Ishikawa (cell line): Measurements from ENCODE around the gene THADA.

Experiments
- CREB1 ChIP-seq: IDR thresholded peaks from 2 replicates; pipeline ENCODE4 v1.6.1; 2012; ENCODE audit warnings: low read depth
- EGR1 ChIP-seq: IDR thresholded peaks from 2 replicates; pipeline ENCODE4 v1.6.1; 2012
- RAD21 ChIP-seq: IDR thresholded peaks from 2 replicates; pipeline ENCODE4 v1.6.1; 2012; ENCODE audit warnings: low read depth
- TCF12 ChIP-seq: IDR thresholded peaks from 2 replicates; pipeline ENCODE4 v1.6.1; 2012; ENCODE audit warnings: low read depth
- YY1 ChIP-seq: IDR thresholded peaks from 2 replicates; pipeline ENCODE4 v1.6.1; 2012; ENCODE audit warnings: low read depth
- TF ChIP-seq, protein P1 (sequence below): IDR thresholded peaks from 2 replicates; pipeline ENCODE4 v1.6.1; 2012
- TF ChIP-seq, protein P2 (sequence below): IDR thresholded peaks from 2 replicates; pipeline ENCODE4 v1.6.1; 2012; ENCODE audit warnings: low read depth, mild to moderate bottlenecking

Gene THADA

DNA sequence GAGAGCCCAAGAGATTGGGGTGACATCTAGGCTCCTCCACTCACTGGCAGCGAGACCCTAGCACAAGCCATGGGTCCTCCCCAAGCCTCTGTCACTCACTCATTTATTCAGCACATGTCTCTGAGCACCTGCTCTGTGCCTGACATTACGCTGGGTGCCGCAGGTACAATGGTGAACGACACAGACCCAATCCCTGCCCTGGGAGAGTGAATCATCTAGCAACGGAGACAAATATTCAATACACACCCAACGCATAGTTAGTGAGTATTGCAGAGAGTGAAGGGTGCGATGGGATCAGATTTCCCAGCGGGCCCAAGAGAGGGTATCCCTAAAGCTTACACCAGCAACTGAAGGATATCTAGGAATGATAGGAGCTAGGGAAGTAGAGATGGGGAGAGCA lies 414.9 kb downstream of the THADA start:
- TF ChIP-seq, protein P1, sequence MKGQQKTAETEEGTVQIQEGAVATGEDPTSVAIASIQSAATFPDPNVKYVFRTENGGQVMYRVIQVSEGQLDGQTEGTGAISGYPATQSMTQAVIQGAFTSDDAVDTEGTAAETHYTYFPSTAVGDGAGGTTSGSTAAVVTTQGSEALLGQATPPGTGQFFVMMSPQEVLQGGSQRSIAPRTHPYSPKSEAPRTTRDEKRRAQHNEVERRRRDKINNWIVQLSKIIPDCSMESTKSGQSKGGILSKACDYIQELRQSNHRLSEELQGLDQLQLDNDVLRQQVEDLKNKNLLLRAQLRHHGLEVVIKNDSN: no peak
- TF ChIP-seq CREB1 (no peak), EGR1 (no peak), RAD21 (no peak), YY1 (no peak), TCF12 (no peak)
- TF ChIP-seq, protein P2, sequence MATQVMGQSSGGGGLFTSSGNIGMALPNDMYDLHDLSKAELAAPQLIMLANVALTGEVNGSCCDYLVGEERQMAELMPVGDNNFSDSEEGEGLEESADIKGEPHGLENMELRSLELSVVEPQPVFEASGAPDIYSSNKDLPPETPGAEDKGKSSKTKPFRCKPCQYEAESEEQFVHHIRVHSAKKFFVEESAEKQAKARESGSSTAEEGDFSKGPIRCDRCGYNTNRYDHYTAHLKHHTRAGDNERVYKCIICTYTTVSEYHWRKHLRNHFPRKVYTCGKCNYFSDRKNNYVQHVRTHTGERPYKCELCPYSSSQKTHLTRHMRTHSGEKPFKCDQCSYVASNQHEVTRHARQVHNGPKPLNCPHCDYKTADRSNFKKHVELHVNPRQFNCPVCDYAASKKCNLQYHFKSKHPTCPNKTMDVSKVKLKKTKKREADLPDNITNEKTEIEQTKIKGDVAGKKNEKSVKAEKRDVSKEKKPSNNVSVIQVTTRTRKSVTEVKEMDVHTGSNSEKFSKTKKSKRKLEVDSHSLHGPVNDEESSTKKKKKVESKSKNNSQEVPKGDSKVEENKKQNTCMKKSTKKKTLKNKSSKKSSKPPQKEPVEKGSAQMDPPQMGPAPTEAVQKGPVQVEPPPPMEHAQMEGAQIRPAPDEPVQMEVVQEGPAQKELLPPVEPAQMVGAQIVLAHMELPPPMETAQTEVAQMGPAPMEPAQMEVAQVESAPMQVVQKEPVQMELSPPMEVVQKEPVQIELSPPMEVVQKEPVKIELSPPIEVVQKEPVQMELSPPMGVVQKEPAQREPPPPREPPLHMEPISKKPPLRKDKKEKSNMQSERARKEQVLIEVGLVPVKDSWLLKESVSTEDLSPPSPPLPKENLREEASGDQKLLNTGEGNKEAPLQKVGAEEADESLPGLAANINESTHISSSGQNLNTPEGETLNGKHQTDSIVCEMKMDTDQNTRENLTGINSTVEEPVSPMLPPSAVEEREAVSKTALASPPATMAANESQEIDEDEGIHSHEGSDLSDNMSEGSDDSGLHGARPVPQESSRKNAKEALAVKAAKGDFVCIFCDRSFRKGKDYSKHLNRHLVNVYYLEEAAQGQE: no peak
